RPMI8226 (cell line): ENCODE data around the gene FGD6.

Source experiments
- DNase-seq: peaks from one replicate; pipeline ENCODE4 v3.0.0-alpha.2; 2015

Gene FGD6

GRCh38 chr12:95231190-95231589 lies 13.9 kb upstream of the FGD6 start:
- no peak for DNase-seq

- DNase-seq = no peak
Measured at GRCh38 chr12:95230313-95230712, 13.0 kb upstream of the FGD6 start.

DNA sequence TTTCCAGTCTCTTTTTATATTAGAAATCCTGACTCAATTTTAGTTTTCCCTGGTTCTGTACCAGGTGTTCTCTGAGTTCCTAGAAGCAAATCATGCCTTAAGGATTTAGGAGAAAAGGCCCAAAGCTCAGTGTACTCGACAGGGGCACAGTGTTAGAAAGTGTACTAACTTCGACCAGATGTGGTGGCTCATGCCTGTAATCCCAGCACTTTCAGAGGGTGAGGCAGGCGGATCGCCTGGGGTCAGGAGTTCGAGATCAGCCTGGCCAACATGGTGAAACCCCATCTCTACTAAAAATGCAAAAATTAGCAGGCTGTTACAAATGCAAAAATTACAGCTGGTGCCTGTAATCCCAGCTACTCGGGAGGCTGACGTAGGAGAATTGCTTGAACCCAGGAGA lies 12.4 kb upstream of the FGD6 start:
- DNase-seq = no peak

DNA sequence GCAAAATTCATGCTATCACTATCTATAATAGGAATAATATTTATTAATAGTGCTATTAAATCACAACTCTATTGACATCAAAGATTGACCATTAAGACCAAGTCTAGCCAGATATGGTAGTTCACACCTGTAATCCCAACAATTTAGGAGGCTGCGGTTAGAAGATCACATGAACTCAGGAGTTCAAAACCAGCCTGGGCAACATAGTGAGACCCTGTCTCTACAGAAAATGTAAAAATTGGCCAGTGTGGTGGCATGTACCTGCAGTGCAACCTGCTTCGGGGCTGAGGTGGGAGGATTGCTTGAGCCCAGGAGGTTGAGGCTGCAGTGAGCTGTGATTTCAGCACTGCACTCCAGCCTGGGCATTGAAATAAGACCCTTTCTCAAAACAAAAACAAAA lies 11.3 kb upstream of the FGD6 start:
- DNase-seq = no peak

GRCh38 chr12:95227818-95228356 lies 10.6 kb upstream of the FGD6 start:
- no peak for DNase-seq

DNA sequence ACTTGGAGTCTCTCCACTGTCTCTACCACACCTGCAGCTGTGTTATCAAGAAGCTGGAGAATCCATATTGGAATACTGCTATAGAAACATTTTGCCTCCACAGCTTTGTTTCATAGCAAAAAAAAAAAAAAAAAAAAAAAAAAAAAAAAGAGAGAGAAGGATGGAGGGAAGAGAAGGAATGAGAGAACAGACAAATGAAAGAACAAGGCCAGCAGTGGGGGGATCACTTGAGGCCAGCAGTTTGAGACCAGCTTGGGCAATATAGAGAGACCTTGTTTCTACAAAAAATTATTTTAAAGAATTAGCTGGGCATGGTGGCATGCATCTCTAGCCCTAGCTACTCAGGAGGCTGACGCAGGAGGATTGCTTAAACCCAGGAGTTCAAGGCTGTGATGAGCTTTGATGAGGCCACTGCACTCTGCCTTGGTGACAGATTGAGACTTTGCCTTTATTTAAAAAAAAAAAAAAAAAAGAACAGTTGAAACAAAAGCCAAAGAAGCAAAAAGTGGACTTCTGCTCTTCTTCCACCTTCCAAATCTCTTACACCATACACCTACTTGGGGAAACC lies 8.5 kb upstream of the FGD6 start:
- no peak for DNase-seq

GRCh38 chr12:95224202-95225170 lies 7.2 kb upstream of the FGD6 start:
- no peak for DNase-seq

DNA sequence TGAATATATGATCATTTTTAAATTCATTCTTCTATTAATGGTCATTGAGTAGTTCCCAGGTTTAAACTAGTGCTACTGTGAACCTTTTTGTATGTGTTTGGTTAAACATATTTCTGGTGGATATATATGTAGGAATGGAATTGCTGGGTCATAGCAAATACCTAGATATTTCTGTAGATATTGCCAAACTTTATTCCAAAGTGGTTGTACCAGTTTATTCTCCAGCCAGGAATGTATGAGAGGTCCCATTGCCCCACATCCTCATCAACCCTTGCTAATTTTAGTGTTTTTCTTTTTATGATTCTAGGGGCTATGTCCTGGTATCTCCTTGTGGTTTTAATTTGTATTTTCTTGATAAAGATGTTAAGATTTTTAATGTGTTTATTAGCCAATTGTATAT lies 3.5 kb upstream of the FGD6 start:
- DNase-seq = no peak

DNA sequence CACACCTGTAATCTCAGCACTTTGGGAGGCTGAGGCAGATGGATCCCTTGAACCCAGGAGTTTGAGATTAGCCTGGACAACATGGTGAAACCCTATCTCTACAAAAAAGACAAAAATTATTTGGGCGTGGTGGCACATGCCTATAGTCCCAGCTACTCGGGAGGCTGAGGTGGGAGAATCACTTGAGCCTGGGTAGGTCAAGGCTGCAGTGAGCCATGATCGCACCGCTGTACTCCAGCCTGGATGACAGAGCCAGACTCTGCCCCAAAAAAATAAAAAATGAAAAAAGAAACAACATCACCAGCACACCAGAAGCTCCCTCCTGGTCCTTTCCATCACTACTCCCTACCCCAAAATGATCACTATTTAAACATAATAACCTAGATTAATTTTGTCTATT lies 2.9 kb upstream of the FGD6 start:
- no peak for DNase-seq

- DNase-seq = peak; percentile 66
Measured at GRCh38 chr12:95218150-95219133, 1.2 kb upstream of the FGD6 start.

DNA sequence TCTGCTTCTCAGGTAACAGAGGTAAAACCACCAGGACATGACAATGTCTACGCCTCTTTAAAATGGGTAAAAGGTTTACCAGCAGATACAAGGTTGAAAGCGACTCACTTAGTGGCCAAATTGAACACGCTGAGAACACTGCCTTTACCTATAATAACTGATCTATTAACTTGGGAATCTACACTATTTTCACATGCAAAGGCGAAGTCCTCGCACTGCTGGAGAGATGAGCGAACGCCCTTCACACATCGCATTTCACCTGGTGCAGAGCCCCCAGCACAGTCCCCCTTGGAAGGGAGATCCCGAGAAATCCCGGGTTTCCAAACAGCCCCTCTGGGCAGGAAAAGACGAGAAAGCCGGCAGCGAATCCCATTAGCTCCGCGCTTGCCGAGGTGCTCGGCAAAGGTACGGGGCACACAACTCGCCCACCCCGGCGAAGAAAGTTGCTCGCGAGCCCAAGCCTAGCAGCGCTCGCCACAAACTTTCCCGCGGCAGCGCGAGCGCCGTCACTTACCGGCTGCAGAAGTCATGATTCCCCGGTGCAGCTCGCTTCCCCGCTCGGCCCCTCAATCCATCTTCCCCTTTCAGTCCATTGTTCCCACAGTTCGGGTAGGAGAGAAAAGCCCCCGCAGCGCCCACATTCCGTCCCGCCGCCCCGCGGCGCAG lies 423 bp downstream of the FGD6 start:
- DNase-seq = peak; percentile 34

DNA sequence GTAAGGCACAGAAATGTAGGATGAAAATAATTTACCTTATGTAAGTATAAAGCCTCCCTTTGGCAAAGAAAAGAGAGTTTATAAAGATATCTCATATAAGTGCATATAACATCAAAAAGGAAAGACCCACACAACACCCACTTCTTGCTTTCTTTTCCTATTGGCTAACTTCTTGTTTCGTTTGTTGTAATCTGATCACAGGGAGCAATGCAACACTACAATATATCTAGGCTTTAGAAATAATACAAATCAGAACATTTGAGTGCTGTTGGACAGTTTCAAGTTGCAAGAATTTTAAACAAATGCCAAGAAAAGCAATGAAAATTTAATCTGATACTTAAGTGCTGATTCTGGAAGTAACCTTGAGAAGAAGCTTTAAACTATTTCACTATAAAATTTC lies 1.3 kb downstream of the FGD6 start:
- no peak for DNase-seq

DNA sequence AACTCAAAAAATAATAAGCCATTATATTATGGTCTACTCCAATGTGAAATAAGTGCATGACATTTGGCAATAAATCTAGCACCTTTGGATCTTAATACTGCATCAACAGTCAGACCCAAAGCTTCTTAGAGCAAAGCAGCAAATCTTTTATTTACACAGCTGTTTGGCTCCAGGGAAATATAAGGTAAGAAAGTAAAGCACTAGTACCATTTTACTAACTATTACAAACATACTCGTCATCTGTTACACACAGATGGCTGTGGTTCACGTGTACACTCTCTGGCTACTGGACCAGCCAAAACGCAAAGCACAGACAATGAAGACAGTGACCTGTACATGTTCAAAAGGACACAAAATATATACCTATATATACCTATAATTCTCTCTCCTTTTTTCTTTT lies 2.8 kb downstream of the FGD6 start:
- DNase-seq = no peak

- DNase-seq = no peak
Measured at GRCh38 chr12:95213928-95214327, 3.3 kb downstream of the FGD6 start.

DNA sequence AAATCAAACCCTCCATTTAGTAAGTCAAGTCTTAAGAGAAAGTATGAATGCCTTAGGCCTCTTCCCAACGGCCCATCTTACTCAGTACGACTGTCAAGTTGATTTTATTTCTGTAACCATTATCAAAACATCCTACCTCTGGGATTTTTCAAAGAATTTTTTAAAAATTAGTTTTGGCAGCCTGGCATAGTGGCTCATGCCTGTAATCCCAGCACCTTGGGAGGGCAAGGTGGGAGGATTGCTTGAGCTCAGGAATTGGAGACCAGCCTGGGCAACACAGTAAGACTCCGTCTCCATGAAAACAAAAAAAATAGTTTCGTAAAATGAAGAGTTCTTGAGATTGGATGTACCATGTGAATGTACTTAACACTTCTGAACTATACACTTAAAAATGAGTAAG lies 4.1 kb downstream of the FGD6 start:
- DNase-seq = no peak

- DNase-seq = no peak
Measured at GRCh38 chr12:95212586-95212985, 4.7 kb downstream of the FGD6 start.

DNA sequence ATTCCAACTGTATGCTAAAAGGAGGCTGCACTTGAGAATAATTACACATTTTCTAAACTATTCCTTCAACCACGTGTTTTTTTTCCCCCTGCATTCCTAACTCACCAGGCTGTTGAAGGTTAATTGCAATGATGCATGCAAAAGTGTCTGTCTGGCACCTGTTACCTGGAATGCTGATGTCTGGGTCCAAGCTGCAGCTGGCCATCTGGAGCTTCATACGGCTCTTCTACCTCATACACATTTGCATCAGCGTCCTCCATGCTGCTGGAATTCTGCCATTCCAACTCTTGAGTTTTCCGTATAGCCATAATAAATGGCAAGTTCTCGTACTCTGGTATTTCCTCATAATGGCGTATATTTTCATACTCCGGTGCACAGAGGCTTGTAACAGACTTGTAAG lies 8.6 kb downstream of the FGD6 start:
- DNase-seq = no peak

DNA sequence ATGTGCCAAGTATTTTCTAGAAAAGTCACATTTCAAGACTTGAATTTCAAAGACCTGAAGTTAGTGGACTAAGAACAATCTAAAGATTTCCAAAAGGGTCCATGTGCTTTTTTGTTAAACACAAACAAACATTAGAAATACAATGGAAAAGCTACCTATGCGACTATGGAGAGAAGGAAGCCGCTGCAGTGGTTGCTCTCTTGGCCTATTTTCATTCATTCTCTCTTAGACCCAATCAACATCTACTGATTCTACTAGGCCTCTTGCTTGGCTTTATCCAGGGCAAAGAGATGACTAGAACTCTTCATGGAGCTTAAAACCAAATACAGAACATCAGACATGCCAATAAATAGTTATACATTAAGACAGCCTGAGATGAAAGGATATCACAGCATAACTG lies 9.9 kb downstream of the FGD6 start:
- no peak for DNase-seq

GRCh38 chr12:95206916-95207315 lies 10.4 kb downstream of the FGD6 start:
- no peak for DNase-seq

DNA sequence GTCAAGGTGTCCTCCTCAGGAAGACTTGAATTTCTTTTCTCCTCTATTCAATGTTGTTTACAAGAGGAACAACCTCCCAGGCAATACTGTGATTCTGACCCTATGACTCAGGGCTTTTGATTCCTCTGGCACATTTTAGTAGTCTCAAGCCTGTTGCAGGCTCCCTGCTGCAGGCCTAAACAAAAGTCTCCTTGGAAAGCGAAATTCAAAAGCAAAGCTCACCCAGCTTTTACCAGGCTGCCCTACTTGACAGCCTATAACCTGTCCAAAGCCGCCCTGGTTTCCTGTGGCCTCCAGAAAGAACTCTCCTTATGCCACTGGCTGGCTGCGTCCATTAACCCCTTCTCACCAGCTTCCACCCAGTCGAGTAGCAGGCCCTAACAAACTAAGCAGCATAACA lies 11.6 kb downstream of the FGD6 start:
- peak; percentile 8 for DNase-seq

DNA sequence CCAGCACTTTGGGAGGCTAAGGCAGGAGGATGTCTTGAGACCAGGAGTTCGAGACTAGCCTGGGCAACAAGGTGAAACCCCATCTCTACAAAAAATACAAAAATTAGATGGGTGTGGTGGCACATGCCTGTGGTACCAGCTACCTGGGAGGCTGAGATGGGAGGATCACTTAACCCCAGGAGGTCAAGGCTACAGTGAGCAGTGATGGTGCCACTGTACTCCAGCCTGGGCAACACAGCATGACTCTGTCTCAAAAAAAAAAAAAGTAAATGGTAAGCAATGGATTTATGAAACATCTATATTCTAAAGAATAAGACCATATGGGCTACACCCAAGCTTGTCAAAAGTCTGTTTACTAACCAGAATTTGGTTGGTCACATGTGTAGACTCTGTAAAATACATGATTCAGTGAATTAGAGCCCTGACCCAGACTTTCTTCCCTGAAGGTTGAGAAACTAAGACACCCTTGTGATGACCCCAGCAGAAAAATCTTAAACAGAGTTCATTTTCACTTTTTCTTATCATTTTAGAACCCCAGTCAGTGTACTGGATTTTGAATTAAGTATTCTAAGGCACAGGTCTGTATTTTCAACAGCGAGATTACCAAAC lies 12.1 kb downstream of the FGD6 start:
- no peak for DNase-seq
